Measurements from ENCODE around the gene FANCG.

FANCG gene

GRCh38 chr9:35079426-35080341, at the start of gene FANCG:
Gene FANCG, minus strand, starts transcription at chr9:35079942. Its CDS starts 418 bp downstream, at chr9:35079524.
- TF ChIP-seq GATA2 (IDR thresholded peaks at IDR 0.05; ENCODE audit: low read depth, low read length), result no peak
- no peak for TF ChIP-seq GATA3 (IDR thresholded peaks at IDR 0.05; ENCODE audit: low read depth, low read length)

GRCh38 chr9:35116898-35117551, 37.3 kb upstream of the FANCG start:
- TF ChIP-seq GATA3 (IDR thresholded peaks at IDR 0.05; ENCODE audit: low read depth, low read length) (no peak), GATA2 (IDR thresholded peaks at IDR 0.05; ENCODE audit: low read depth, low read length) (no peak)

- no peak for TF ChIP-seq GATA2 (IDR thresholded peaks at IDR 0.05; ENCODE audit: low read depth, low read length)
- no peak for TF ChIP-seq GATA3 (IDR thresholded peaks at IDR 0.05; ENCODE audit: low read depth, low read length)
Observed at GRCh38 chr9:35116539-35116897, 36.8 kb upstream of the FANCG start.

GRCh38 chr9:35115680-35116538, 36.2 kb upstream of the FANCG start, which contains the start of gene ATOSB:
Gene ATOSB, minus strand, starts transcription at chr9:35115862. Its CDS starts 7,588 bp downstream, at chr9:35108274.
- no peak for TF ChIP-seq GATA3 (IDR thresholded peaks at IDR 0.05; ENCODE audit: low read depth, low read length)
- TF ChIP-seq GATA2 (IDR thresholded peaks at IDR 0.05; ENCODE audit: low read depth, low read length), result no peak

- TF ChIP-seq GATA3 (IDR thresholded peaks at IDR 0.05; ENCODE audit: low read depth, low read length) (no peak), GATA2 (IDR thresholded peaks at IDR 0.05; ENCODE audit: low read depth, low read length) (no peak)
Observed at GRCh38 chr9:35114840-35115628, 35.3 kb upstream of the FANCG start.

- TF ChIP-seq GATA3 (IDR thresholded peaks at IDR 0.05; ENCODE audit: low read depth, low read length) (no peak), GATA2 (IDR thresholded peaks at IDR 0.05; ENCODE audit: low read depth, low read length) (no peak)
Observed at GRCh38 chr9:35114113-35114839, 34.5 kb upstream of the FANCG start.

- TF ChIP-seq GATA2 (IDR thresholded peaks at IDR 0.05; ENCODE audit: low read depth, low read length) (no peak), GATA3 (IDR thresholded peaks at IDR 0.05; ENCODE audit: low read depth, low read length) (no peak)
Observed at GRCh38 chr9:35112257-35113020, 32.7 kb upstream of the FANCG start.

GRCh38 chr9:35111001-35111933, 31.5 kb upstream of the FANCG start:
- TF ChIP-seq GATA3 (IDR thresholded peaks at IDR 0.05; ENCODE audit: low read depth, low read length) (no peak), GATA2 (IDR thresholded peaks at IDR 0.05; ENCODE audit: low read depth, low read length) (no peak)

GRCh38 chr9:35110327-35110761, 30.6 kb upstream of the FANCG start:
- TF ChIP-seq GATA3 (IDR thresholded peaks at IDR 0.05; ENCODE audit: low read depth, low read length) (no peak), GATA2 (IDR thresholded peaks at IDR 0.05; ENCODE audit: low read depth, low read length) (no peak)

- no peak for TF ChIP-seq GATA2 (IDR thresholded peaks at IDR 0.05; ENCODE audit: low read depth, low read length)
- no peak for TF ChIP-seq GATA3 (IDR thresholded peaks at IDR 0.05; ENCODE audit: low read depth, low read length)
Observed at GRCh38 chr9:35108946-35109575, 29.3 kb upstream of the FANCG start.

Data from SH-SY5Y (cell line).